Fibroblast of pulmonary artery (primary cell): ENCODE measurements around the gene COL13A1.

Experiments used
- DNase-seq: peaks from one replicate; pipeline ENCODE4 v3.0.0-alpha.2; 2010; ENCODE audit warnings: low read depth
- H3K4me3 ChIP-seq: replicated peaks from 2 replicates; pipeline ENCODE4 v1.5.1; 2011; ENCODE audit warnings: low read depth, mild to moderate bottlenecking, control low read depth, low read length, moderate library complexity
- TF ChIP-seq, protein P1 (sequence below): IDR thresholded peaks from 2 replicates; pipeline ENCODE4 v1.5.1; 2011; ENCODE audit warnings: mild to moderate bottlenecking, control low read depth, low read length, inconsistent platforms; ENCODE audit errors: missing control alignments

The COL13A1 gene

GRCh38 chr10:69847458-69847857, 45.8 kb downstream of the COL13A1 start:
- DNase-seq, result no peak
- H3K4me3 ChIP-seq, result no peak overlapping the region
- TF ChIP-seq, protein P1, sequence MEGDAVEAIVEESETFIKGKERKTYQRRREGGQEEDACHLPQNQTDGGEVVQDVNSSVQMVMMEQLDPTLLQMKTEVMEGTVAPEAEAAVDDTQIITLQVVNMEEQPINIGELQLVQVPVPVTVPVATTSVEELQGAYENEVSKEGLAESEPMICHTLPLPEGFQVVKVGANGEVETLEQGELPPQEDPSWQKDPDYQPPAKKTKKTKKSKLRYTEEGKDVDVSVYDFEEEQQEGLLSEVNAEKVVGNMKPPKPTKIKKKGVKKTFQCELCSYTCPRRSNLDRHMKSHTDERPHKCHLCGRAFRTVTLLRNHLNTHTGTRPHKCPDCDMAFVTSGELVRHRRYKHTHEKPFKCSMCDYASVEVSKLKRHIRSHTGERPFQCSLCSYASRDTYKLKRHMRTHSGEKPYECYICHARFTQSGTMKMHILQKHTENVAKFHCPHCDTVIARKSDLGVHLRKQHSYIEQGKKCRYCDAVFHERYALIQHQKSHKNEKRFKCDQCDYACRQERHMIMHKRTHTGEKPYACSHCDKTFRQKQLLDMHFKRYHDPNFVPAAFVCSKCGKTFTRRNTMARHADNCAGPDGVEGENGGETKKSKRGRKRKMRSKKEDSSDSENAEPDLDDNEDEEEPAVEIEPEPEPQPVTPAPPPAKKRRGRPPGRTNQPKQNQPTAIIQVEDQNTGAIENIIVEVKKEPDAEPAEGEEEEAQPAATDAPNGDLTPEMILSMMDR, result no peak

- H3K4me3 ChIP-seq, result no peak overlapping the region
- TF ChIP-seq, protein P1, result no peak
- no peak for DNase-seq
These were observed 46.2 kb downstream of the COL13A1 start for GRCh38 chr10:69847883-69848282.

- TF ChIP-seq, protein P1, result no peak
- DNase-seq, result no peak
- no peak overlapping the region for H3K4me3 ChIP-seq
These were observed 46.7 kb downstream of the COL13A1 start for GRCh38 chr10:69848454-69848853.

DNA sequence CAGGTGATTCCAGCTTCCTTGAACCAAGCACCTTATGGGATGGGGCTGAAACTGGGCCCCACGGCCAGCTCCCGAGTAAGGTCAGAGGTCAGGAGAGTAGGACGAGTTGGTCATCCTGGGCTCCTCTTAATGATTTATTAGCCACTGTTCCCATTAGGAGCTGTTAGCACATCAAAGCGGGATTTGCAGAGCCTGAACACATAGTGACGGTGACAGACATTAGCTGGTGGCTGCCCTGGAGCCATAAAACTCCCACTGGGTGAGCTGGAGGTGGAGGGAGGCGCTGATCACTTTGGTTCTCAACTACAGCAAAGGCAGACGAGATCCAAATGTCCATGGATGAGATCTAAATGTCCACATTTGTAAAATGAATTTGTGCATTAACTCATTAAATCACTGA, 48.1 kb downstream of the COL13A1 start:
- DNase-seq, result no peak
- no peak overlapping the region for H3K4me3 ChIP-seq
- TF ChIP-seq, protein P1, result no peak

DNA sequence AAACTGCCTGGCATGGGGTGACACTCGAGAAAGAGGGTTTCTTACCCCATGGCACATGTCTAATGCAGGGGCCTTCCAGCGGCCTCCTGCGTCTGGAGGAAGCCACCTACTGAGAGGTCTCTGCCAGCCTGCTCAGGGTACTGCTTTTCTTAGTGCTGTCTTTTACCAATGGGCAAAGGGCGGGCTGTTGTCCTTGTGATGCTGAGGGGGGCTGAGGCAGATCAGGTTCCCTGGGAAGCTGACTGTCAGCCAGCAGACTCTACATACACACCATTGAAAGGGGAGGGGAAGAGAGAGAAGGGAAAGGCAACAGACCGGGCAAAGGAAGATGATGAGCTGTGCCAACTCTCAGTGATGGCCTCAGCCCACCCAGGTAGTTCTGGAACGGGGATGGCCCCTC, 48.7 kb downstream of the COL13A1 start:
- H3K4me3 ChIP-seq, result no peak overlapping the region
- no peak for DNase-seq
- TF ChIP-seq, protein P1, result no peak

GRCh38 chr10:69851306-69851705, 49.6 kb downstream of the COL13A1 start:
- no peak overlapping the region for H3K4me3 ChIP-seq
- TF ChIP-seq, protein P1, result no peak
- DNase-seq, result no peak

DNA sequence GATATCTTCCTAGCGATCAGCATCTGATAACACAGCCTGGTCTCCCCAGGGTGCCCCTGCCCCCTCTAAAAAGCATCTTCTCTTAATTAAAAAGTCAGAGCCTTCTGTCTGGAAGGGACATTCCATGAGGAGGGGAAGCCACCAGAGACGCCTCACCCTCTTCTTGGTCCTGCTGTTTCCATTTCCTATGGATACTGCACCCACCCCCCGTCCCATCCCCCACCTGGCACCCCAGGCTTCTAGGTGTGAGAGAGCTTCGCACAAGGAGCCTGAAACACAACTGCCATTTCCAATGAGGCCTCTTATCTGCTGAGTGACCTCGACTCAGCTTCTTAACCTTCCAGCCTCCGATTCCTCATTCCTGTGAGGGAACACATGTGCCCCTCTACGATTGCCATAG, 51.4 kb downstream of the COL13A1 start:
- DNase-seq, result no peak
- H3K4me3 ChIP-seq, result no peak overlapping the region
- TF ChIP-seq, protein P1, result no peak
